Trophoblast cell (in vitro differentiated cells and primary cell): ENCODE results near the gene AMMECR1L.
A peak's percentile ranks its signal among the peaks of the same experiment; 100 is the strongest.

Experiments used
- DNase-seq, 2 donors: peaks; one replicate each; pipeline ENCODE4 v3.0.0-alpha.2; 2016
- H2AFZ ChIP-seq: 2 replicates; pipeline ENCODE4 v1.6.1; 2013; ENCODE audit warnings: low read length, moderate library complexity, mild to moderate bottlenecking; ENCODE audit not compliant: insufficient read depth, poor library complexity
- H2AK5ac ChIP-seq: 2 replicates; pipeline ENCODE4 v1.6.1; 2013; ENCODE audit warnings: mild to moderate bottlenecking, low read length
- H2BK120ac ChIP-seq: 2 replicates; pipeline ENCODE4 v1.6.1; 2013; ENCODE audit warnings: low read length, mild to moderate bottlenecking, moderate library complexity; ENCODE audit not compliant: insufficient read depth, poor library complexity
- H2BK12ac ChIP-seq: 2 replicates; pipeline ENCODE4 v1.6.1; 2013; ENCODE audit warnings: mild to moderate bottlenecking, low read length, moderate library complexity
- H2BK5ac ChIP-seq: 2 replicates; pipeline ENCODE4 v1.6.1; 2013; ENCODE audit warnings: low read length, low read depth, moderate library complexity, mild to moderate bottlenecking; ENCODE audit not compliant: poor library complexity
- H3K14ac ChIP-seq: 2 replicates; pipeline ENCODE4 v1.6.1; 2013; ENCODE audit warnings: mild to moderate bottlenecking, low read length
- H3K18ac ChIP-seq: 2 replicates; pipeline ENCODE4 v1.6.1; 2013; ENCODE audit warnings: mild to moderate bottlenecking, low read length
- H3K23ac ChIP-seq: 2 replicates; pipeline ENCODE4 v1.6.1; 2013; ENCODE audit warnings: low read length
- H3K27ac ChIP-seq: 2 replicates; pipeline ENCODE4 v1.5.1; 2013; ENCODE audit warnings: low read depth, mild to moderate bottlenecking, inconsistent platforms, low read length, moderate library complexity
- H3K27me3 ChIP-seq: 2 replicates; pipeline ENCODE4 v1.6.1; 2013; ENCODE audit warnings: inconsistent platforms, mild to moderate bottlenecking, low read length, moderate library complexity; ENCODE audit not compliant: insufficient read depth
- H3K36me3 ChIP-seq, 2 experiments: 1 replicate in 1 of 2; 2 replicates in 1 of 2; pipeline ENCODE4 v1.6.1; 2013; ENCODE audit warnings: low read length in 2 of 2, mild to moderate bottlenecking in 2 of 2, moderate library complexity in 1 of 2; ENCODE audit not compliant: insufficient read depth in 2 of 2, control insufficient read depth in 1 of 2
- H3K4ac ChIP-seq: 2 replicates; pipeline ENCODE4 v1.6.1; 2013; ENCODE audit warnings: low read depth, mild to moderate bottlenecking, low read length, moderate library complexity
- H3K4me1 ChIP-seq, 2 experiments: 1 replicate in 1 of 2; 2 replicates in 1 of 2; pipeline ENCODE4 v1.6.1; 2013; ENCODE audit warnings: low read length in 2 of 2, mild to moderate bottlenecking in 2 of 2, moderate library complexity in 1 of 2; ENCODE audit not compliant: insufficient read depth in 2 of 2, control insufficient read depth in 1 of 2
- H3K4me2 ChIP-seq: 2 replicates; pipeline ENCODE4 v1.6.1; 2013; ENCODE audit warnings: inconsistent platforms, mild to moderate bottlenecking, low read length, moderate library complexity
- H3K4me3 ChIP-seq: 2 replicates; pipeline ENCODE4 v1.5.1; 2013; ENCODE audit warnings: mild to moderate bottlenecking, low read depth, low read length, inconsistent platforms
- H3K79me1 ChIP-seq: one replicate; pipeline ENCODE4 v1.6.1; 2013; ENCODE audit warnings: low read length
- H3K79me2 ChIP-seq: 2 replicates; pipeline ENCODE4 v1.6.1; 2013; ENCODE audit warnings: low read length, mild to moderate bottlenecking; ENCODE audit not compliant: control insufficient read depth, insufficient read depth, poor library complexity
- H3K9ac ChIP-seq: 2 replicates; pipeline ENCODE4 v1.6.1; 2013; ENCODE audit warnings: mild to moderate bottlenecking, low read length
- H3K9me3 ChIP-seq: 2 replicates; pipeline ENCODE4 v1.6.1; 2013; ENCODE audit warnings: low read depth, mild to moderate bottlenecking, control low read depth, inconsistent platforms, low read length; ENCODE audit not compliant: insufficient read depth
- H4K12ac ChIP-seq: 2 replicates; pipeline ENCODE4 v1.6.1; 2013; ENCODE audit warnings: low read depth, mild to moderate bottlenecking, low read length, moderate library complexity
- H4K8ac ChIP-seq: 2 replicates; pipeline ENCODE4 v1.6.1; 2013; ENCODE audit warnings: low read depth, mild to moderate bottlenecking, low read length, moderate library complexity
- H4K91ac ChIP-seq: one replicate; pipeline ENCODE4 v1.6.1; 2013; ENCODE audit warnings: low read depth, mild to moderate bottlenecking, low read length, moderate library complexity
- WGBS: extraction: QIAGEN DNeasy Blood & Tissue Kit; methylation state at CpG from one replicate; pipeline ENCODE4 v1.1.7; 2013; ENCODE audit warnings: missing lambda C conversion rate; ENCODE audit not compliant: insufficient read length, insufficient coverage; ENCODE audit errors: extremely low coverage; 5-methylcytosine and 5-hydroxymethylcytosine counted together

Gene AMMECR1L

DNA sequence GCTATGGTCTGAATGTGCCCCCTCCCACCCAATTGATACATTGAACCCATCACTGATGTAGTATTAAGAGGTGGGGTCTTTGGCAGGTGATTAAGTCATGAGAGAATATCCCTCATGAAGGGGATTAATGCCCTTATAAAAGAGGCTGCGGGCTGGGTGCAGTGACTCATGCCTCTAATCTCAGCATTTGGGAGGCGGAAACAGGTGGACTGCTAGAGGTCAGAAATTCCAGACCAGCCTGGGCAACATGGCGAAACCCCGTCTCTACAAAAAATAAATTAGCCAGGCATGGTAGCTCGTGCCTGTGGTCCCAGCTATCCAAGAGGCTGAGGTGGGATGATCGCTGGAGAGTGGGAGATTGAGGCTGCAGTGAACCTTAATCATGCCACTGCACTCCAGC lies 42.1 kb downstream of the AMMECR1L start:
- H2AK5ac ChIP-seq, result no peak overlapping the region
- H3K4me1 ChIP-seq, result no peaks in the 10 kb centered on the region
- no peak overlapping the region for H2BK12ac ChIP-seq
- no peak overlapping the region for H3K23ac ChIP-seq
- H3K79me1 ChIP-seq, result no peaks in the 10 kb centered on the region
- peaks cover 18 to 20% of the 10 kb centered on the region in 2 experiments for H3K36me3 ChIP-seq
- H3K79me2 ChIP-seq, result no peaks in the 10 kb centered on the region
- WGBS, result no CpG with 5 or more reads among the region's 6 CpGs
- H4K8ac ChIP-seq, result no peak overlapping the region
- H2BK120ac ChIP-seq, result no peak overlapping the region
- H4K12ac ChIP-seq, result no peak overlapping the region
- no peak overlapping the region for H3K4ac ChIP-seq
- no peak overlapping the region for H4K91ac ChIP-seq
- H2BK5ac ChIP-seq, result no peak overlapping the region
- DNase-seq, result peak; percentile 36 to 46
- H3K14ac ChIP-seq, result no peak overlapping the region
- no peak overlapping the region for H3K4me3 ChIP-seq
- H3K18ac ChIP-seq, result no peak overlapping the region
- no peak overlapping the region for H3K9ac ChIP-seq
- no peaks in the 10 kb centered on the region for H3K27me3 ChIP-seq
- H2AFZ ChIP-seq, result no peak overlapping the region
- no peak overlapping the region for H3K4me2 ChIP-seq
- H3K27ac ChIP-seq, result no peak overlapping the region
- H3K9me3 ChIP-seq, result peaks cover 2% of the 10 kb centered on the region

- WGBS, result no CpG with 5 or more reads among the region's 20 CpGs
- no peaks in the 10 kb centered on the region for H3K79me1 ChIP-seq
- H3K4me1 ChIP-seq, result no peaks in the 10 kb centered on the region
- H3K27me3 ChIP-seq, result no peaks in the 10 kb centered on the region
- H3K14ac ChIP-seq, result no peak overlapping the region
- H3K4me3 ChIP-seq, result no peak overlapping the region
- no peak overlapping the region for H2AFZ ChIP-seq
- H3K27ac ChIP-seq, result no peak overlapping the region
- H3K9me3 ChIP-seq, result peaks cover under 1% of the 10 kb centered on the region
- H3K18ac ChIP-seq, result no peak overlapping the region
- no peak overlapping the region for H4K91ac ChIP-seq
- no peak overlapping the region for H3K4me2 ChIP-seq
- no peak overlapping the region for H2BK12ac ChIP-seq
- H3K9ac ChIP-seq, result no peak overlapping the region
- no peak overlapping the region for H2BK120ac ChIP-seq
- no peak overlapping the region for H4K12ac ChIP-seq
- no peak overlapping the region for H2AK5ac ChIP-seq
- H4K8ac ChIP-seq, result no peak overlapping the region
- no peak overlapping the region for H2BK5ac ChIP-seq
- DNase-seq, result no peak
- H3K23ac ChIP-seq, result no peak overlapping the region
- peaks cover 3 to 5% of the 10 kb centered on the region in 2 experiments for H3K36me3 ChIP-seq
- no peaks in the 10 kb centered on the region for H3K79me2 ChIP-seq
- no peak overlapping the region for H3K4ac ChIP-seq
Measured at GRCh38 chr2:127841466-127842178, 44.1 kb downstream of the AMMECR1L start.

GRCh38 chr2:127840893-127841292 lies 44.9 kb downstream of the AMMECR1L start:
- Histone ChIP-seq H2BK12ac (no peak overlapping the region), H4K12ac (no peak overlapping the region), H2AFZ (no peak overlapping the region), H3K27me3 (no peaks in the 10 kb centered on the region), H3K9ac (no peak overlapping the region), H4K91ac (no peak overlapping the region), H3K79me2 (no peaks in the 10 kb centered on the region), H3K14ac (no peak overlapping the region), H2BK5ac (no peak overlapping the region), H2BK120ac (no peak overlapping the region), H2AK5ac (no peak overlapping the region), H3K4ac (no peak overlapping the region), H3K27ac (no peak overlapping the region), H3K9me3 (no peaks in the 10 kb centered on the region), H3K18ac (no peak overlapping the region), H3K23ac (no peak overlapping the region), H3K4me1 (no peaks in the 10 kb centered on the region), H3K36me3 (peaks cover 2 to 4% of the 10 kb centered on the region in 2 experiments), H4K8ac (no peak overlapping the region), H3K4me2 (no peak overlapping the region), H3K4me3 (no peak overlapping the region), H3K79me1 (no peaks in the 10 kb centered on the region)
- DNase-seq, result no peak
- no CpG with 5 or more reads among the region's 4 CpGs for WGBS

DNA sequence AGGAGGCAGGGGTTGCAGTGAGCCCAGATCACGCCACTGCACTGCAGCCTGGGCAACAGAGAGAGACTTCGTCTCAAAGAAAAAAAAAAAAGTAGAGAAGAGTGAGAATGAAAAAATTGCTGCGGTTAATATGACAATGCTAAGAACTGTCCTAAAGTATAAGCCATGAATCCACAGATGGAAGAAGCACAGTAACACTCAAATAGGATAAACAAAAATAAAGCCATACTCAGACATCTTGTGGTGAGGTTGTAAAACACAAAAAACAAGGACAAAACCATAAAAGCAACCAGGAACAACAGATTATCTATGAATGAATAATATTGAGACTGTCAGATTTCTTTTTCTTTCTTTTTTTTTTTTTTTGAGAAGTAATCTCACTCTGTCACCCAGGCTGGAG lies 50.8 kb downstream of the AMMECR1L start:
- Histone ChIP-seq H3K4me1 (no peaks in the 10 kb centered on the region), H3K9ac (no peak overlapping the region), H3K27me3 (no peaks in the 10 kb centered on the region), H3K4me3 (no peak overlapping the region), H3K79me1 (no peaks in the 10 kb centered on the region), H3K9me3 (peaks cover 1% of the 10 kb centered on the region), H3K36me3 (no peaks in the 10 kb centered on the region), H3K4ac (no peak overlapping the region), H4K12ac (no peak overlapping the region), H4K91ac (no peak overlapping the region), H2BK12ac (no peak overlapping the region), H3K14ac (no peak overlapping the region), H3K4me2 (no peak overlapping the region), H2AK5ac (no peak overlapping the region), H2BK5ac (no peak overlapping the region), H3K27ac (no peak overlapping the region), H3K18ac (no peak overlapping the region), H2BK120ac (no peak overlapping the region), H3K23ac (no peak overlapping the region), H4K8ac (no peak overlapping the region), H3K79me2 (no peaks in the 10 kb centered on the region), H2AFZ (no peak overlapping the region)
- DNase-seq, result no peak
- WGBS, result no CpG with 5 or more reads among the region's 3 CpGs
